ENCODE measurements around the gene CADM2.

DNA sequence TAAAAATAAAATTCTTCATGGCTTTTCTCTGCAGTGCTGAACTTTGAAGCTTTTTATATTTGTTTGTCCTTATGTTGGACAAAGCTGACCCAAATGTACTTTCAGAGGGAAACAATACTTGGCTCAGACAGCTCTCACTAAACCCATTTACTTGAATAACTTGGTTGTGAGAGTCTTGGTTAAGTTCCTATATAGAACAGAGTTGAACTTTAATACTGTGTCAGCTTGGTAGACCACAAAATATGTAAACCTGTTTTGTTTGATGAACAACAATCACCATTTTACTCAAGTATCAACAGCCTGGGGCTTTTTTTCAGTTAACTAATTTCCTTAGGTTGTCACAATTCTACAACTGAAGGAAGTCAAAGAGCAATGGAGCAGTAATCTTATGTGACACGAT, 211.9 kb downstream of the CADM2 start:
- TF ChIP-seq, protein P1, sequence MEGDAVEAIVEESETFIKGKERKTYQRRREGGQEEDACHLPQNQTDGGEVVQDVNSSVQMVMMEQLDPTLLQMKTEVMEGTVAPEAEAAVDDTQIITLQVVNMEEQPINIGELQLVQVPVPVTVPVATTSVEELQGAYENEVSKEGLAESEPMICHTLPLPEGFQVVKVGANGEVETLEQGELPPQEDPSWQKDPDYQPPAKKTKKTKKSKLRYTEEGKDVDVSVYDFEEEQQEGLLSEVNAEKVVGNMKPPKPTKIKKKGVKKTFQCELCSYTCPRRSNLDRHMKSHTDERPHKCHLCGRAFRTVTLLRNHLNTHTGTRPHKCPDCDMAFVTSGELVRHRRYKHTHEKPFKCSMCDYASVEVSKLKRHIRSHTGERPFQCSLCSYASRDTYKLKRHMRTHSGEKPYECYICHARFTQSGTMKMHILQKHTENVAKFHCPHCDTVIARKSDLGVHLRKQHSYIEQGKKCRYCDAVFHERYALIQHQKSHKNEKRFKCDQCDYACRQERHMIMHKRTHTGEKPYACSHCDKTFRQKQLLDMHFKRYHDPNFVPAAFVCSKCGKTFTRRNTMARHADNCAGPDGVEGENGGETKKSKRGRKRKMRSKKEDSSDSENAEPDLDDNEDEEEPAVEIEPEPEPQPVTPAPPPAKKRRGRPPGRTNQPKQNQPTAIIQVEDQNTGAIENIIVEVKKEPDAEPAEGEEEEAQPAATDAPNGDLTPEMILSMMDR (IDR thresholded peaks at IDR 0.05) = no peak
- no peak for TF ChIP-seq EZH2 (IDR thresholded peaks at IDR 0.05)

All from neural progenitor cell (in vitro differentiated cells).